Right ventricle myocardium inferior (tissue), 1 donor: Measurements from ENCODE around the gene PPP2R5C. TPM values are rescaled to one million over a fixed set of nuclear protein-coding genes. Genes with fewer than 3 reads are reported as not detected.
"Not testable (repeated sequence)": the region's sequence is repeated elsewhere in the genome, so short reads cannot be mapped to it uniquely, and the experiment has no call there.

ENCODE experiments used
- ATAC-seq: fragments of 200-7000 bp; cut with Tn5 transposase; one replicate; pipeline ENCODE4 v1.9.1; 2020; ENCODE audit warnings: mild to moderate bottlenecking, moderate library complexity
- DNase-seq: peaks from one replicate; pipeline ENCODE4 v3.0.0; 2021; ENCODE audit errors: missing footprints
- intact Hi-C: fragments of 100-400 bp; cut with DNase I; formaldehyde crosslinking; loops from one replicate; pipeline ENCODE4 v1.11.0; 2022
- long read RNA-seq: library from polyadenylated mRNA; unstranded; transcript quantifications from one replicate; pipeline ENCODE4 v2.0.0, GENCODE V29; 2021
- total RNA-seq: library from RNA; stranded (reverse); fragmentation: NEBNext Ultra II Directional; extraction: Animal tissue kit (Norgen Biotek cat#: 25700); gene quantifications from one replicate; pipeline ENCODE4 v1.2.1, GENCODE V29; 2021
- donor health status: DM: no; HTN: yes; CAD: no; lungs with severe emphysema.

Gene PPP2R5C
- total RNA-seq, result 199 TPM
- long read RNA-seq, full-length matches to known transcripts, result 36 of 98 reads
- long read RNA-seq, partial matches to known transcripts, result 27 of 98 reads
- long read RNA-seq, other reads (novel, unspliced or antisense), result 35 of 98 reads

DNA sequence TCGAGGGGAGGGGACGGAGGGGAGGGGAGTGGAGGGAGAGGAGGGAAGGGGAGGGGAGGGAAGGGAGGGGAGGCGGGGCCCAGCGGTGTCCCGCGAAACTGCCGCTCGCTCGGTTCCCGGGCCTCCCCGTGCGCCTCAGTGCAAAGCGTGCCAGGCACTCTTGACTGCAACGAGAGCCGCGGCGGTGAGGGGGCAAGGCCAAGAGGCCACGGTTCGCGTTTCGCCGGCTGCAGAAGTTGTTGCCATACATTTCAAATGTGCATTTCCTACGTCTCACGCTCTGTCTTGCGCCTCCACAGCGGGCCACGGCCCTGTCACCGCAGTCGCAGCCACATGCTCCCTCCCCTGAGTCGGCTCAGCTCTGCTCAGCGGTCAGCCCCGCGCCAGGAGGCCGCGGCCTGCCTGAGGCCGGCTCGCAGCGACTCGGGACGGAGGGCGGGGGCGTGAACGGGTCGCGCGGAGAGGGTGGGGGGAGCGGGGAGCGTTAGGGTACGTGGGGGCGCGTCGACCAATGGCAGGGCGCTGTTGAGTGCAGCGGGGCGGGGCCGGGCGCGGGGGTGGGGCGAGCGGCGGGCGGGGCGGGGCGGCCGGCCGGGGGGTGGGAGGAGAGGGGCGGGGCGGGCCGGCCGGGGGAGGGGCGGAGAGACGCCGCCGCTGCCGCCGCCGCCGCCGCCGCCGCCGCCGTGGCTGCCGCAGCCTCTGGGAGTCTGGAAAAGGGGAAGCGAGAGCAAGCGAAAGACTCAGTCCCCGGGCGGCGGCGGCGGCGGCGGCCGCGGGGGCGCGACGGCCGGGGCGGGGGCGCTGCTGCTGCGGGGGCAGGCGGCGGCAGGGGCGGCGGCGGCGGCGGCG is at the start of gene PPP2R5C:
PPP2R5C (plus strand) TSS at position 678 of the 849 bp plus-strand sequence. CDS start 185 bp downstream, outside the sequence.
- ATAC-seq (peak; percentile 89), DNase-seq (peak; percentile 96)
- intact Hi-C loops, result loop anchor here (1.0 to 5.0 kb wide), 6 partner anchors 54 to 556 kb away; partner anchors contain the start of genes DYNC1H1, HSP90AA1 and ZNF839

DNA sequence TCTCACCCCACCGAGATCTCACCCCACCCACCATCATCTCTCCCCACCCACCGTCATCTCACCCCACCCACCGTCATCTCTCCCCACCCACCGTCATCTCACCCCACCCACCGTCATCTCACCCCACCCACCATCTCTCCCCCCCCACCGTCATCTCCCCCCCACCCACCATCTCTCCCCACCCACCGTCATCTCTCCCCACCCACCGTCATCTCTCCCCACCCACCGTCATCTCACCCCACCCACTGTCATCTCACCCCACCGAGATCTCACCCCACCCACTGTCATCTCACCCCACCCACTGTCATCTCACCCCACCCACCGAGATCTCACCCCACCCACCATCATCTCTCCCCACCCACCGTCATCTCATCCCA is 49.7 kb upstream of the PPP2R5C start:
- ATAC-seq, DNase-seq, intact Hi-C loops: not testable (repeated sequence)

DNA sequence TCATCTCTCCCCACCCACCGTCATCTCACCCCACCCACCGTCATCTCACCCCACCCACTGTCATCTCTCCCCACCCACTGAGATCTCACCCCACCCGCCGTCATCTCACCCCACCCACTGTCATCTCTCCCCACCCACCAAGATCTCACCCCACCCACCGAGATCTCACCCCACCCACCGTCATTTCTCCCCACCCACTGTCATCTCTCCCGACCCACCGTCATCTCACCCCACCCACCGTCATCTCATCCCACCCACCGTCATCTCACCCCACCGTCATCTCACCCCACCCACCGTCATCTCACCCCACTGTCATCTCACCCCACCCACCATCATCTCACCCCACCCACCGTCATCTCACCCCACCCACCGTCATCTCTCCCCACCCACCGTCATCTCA is 49.2 kb upstream of the PPP2R5C start:
- ATAC-seq, DNase-seq, intact Hi-C loops: not testable (repeated sequence)

DNA sequence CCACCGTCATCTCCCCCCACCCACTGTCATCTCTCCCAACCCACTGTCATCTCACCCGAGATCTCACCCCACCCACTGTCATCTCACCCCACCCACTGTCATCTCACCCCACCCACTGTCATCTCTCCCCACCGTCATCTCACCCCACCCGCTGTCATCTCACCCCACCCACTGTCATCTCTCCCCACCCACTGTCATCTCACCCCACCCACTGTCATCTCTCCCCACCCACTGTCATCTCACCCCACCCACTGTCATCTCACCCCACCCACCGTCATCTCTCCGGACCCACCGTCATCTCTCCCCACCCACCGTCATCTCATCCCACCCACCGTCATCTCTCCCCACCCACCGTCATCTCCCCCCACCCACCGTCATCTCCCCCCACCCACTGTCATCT is 48.4 kb upstream of the PPP2R5C start:
- DNase-seq, intact Hi-C loops, ATAC-seq: not testable (repeated sequence)

DNA sequence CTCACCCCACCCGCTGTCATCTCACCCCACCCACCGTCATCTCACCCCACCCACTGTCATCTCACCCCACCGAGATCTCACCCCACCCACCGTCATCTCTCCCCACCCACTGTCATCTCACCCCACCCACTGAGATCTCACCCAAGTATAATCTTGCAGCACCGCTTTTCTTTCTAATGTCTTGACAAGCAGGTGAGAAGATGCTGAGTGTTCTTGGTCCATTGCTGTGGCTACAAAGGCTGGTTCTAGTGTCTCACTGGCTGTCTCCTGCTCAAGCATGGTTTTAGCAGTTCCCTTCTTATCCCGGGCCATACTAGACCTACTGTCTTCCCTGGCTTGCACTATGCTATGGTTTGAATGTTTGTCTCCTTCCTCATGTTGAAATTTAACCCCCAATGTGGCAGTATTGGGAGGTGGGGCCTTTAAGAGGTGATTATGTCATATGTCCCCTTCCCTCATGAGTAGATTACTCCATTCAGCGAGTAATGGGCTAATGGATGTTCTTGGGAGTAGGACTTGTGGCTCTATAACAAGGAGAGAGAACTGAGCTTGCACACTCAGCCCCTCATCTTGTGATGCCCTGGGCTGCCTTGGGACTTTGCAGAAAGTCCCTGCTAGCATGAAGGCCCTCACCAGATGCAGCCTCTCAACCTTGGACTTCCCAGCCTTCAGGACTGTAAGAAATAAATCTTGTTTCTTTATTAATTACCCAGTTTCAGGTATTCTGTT is 47.7 kb upstream of the PPP2R5C start:
- DNase-seq, result no peak
- intact Hi-C loops, result no loop called here
- no peak for ATAC-seq

DNA sequence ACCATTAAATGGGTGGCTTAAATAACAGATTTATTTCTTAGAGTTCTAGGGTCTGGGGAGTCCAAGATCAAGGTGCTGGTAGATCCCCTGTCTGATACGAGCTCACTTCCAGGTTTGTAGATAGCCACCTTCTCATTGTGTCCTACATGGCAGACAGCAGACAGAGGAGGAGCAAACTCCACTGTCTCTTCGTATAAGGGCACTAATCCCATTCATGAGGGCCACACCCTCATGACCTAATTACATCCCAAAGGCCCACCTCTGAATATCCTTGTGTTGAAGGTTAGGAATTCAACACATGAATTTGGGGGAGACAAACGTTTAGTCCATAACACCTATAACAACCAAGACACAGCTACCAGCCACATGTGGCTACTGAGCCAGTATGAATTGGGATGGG is 47.1 kb upstream of the PPP2R5C start:
- no peak for ATAC-seq
- no peak for DNase-seq
- intact Hi-C loops, result no loop called here

DNA sequence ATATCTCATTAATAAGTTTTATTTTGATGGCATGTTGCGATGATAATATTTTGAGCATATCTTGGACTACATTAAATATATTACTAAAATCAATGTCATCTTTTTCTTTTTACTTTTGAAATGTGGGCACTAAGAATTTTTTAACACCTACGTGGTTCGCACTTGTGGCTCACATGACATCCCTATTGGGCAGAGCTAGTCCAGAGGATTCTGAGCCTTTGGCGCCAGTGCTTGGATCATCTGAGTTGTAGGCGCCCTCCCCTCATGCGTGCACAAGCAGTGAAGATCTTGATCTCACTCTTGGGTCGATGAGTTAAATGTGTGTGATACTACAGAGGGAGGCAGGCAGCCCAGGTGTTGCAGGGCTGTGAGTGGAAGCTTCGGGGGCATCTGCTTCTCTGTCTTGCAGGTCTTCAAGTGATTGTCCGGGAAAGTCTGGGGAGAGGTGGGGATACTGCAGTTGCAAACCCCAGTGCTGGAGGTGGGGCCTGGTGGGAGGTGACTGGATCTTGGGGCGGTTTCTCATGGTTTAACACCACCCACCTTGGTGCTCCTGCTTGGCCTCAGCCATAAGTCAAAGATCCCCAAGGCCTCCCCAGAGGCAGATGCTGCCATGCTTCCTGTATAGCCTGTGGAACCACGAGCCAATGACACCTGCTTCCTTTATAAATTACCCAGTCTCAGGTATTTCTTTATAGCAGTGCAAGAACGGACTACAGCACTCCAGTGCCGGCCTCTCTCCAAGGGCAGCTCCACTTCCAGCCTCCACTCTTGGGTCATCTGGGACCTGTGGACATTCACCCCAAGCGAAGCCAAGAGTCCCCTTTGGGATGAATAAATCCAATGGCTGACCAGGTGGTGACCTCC is 46.1 kb upstream of the PPP2R5C start:
- DNase-seq (no peak), ATAC-seq (no peak)
- intact Hi-C loops, result no loop called here

DNA sequence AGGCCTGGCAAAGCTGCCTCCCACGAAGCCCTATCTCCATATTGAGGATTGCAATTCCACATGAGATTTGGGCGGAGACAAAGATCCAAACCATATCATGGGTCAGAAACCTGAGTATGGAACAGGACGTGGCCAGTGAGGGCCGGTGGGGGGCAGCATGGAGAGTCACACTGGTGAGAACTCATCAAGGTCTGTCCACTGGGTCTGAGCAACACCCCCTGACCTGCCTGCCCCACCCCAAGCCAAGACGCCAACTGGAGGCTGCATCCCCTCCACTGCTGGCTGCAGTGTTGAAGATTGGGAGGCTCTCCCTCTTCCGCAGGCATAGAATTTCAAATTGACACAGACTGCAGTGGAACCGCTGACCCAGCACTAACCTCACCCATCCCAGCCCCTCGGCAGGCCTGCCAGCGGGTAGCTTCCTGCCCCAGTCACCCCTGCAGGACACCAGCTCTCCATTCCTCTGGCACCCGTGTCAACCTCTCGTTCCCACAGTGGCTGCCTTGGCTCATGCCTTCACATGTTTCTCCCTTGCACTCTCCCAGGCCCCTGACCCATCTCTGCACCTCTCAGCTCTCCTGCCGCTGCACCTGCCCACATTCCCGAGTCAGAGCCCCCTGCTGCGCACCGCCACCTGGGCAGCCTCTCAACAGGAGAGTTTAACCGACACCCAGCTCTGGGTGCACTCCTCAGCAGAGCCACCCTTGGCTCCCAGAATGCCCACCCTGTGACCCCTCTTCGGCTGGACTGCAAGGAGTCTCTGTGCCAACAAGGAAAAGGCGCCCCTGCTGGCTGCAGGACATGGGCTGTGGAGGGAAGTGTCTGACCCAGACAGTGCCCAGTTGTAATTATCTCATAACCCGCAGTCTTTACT is 45.2 kb upstream of the PPP2R5C start:
- intact Hi-C loops, result no loop called here
- ATAC-seq, result no peak

DNA sequence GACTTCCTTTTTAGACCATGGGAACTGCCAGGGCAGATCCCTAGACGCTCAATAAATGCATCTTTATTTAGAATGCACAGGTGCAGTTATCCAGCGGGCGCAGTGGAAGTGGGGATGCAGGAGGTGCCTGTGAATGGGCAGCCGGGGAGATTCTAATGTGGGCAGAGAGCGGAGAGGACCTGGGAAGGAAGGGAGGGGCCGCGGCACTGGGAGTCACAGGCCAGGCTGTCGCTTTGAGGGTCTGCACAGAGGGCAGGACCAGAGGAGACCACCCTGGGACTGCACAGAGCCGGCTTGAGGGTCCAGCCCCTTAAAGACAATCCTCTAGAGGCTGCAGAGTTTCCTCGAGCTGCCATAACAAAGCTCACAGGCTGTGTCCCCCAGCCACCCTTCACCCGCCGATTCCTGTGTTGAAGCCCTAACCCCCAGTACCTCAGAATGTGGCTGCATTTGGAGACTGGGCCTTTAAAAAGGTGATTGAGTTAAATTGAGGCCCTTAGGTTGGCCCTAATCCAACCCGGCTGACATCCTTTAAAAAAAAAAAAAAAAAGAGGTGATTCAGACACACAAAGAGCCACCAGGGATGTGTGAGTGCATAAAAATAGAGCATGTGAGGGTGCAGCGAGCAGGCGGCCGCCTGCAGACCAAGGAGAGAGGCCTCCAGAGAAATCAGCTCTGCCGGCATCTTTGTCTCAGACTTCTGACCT is 44.4 kb upstream of the PPP2R5C start:
- ATAC-seq (no peak), DNase-seq (no peak)
- intact Hi-C loops, result no loop called here

More for the DNA sequence above, 45.2 kb upstream of the PPP2R5C start:
- DNase-seq, result no peak

DNA sequence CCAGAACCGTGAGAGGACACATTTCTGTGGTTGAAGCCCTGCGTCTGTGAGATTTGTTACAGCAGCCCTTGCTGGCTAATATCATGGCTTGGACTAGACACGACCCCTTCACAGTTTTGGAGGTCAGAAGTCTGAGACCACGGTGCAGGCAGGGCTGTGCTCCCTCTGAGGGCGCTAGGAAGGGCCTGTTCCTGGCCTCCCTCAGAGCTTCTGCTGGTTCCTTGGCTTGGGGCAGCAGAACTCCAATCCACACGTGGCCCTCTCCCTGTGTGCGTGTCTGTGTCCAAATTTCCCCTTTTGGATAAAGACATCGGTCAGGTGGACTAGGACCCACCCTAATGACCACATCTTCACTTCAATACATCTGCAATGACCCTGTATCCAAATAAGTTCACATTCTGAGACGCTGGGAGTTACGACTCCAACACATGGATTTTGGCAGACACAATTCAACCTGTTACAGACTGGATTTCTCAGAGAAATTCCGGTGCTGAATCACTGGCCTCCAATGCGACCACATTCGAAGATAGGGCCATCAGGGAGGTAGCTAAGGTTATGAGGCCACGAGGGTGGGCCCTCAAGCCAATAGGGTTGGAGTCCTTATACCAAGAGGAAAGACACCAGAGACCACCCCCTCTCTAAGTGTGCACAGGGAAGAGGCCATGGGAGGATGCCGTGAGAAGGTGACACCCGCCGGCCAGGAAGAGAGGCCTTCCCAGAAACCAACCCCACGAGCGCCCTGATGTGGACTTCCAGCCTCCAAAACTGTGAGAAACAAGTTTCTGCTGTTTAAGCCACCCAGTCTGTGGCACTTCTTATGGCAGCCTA is 43.6 kb upstream of the PPP2R5C start:
- no peak for ATAC-seq
- DNase-seq, result no peak
- intact Hi-C loops, result no loop called here

DNA sequence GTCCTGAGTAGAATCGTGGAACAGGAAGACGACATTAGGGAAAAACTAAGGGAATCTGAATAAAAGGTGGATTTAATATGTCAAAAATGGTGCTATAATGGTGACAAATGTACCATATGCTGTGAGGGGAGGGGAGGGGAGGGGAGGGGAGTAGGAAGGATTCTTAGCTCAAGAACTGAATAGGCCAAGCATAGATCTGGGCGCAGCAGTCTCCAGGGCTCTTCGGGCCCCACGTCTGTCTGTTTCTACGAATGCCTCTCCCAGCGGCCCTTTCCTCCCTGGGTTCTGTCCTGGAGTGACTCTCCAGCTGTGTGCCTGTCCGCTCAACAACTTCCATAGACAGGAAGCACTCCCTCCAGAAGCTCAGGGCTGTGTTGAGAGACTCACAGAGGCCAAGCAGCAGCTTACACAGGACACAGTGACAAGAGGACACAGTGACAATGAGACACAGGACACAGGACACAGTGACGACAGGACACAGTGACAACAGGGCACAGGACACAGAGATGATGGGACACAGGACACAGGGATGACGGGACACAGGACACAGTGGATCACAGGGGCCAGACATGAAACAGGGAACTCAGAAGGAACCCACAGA is 42.4 kb upstream of the PPP2R5C start:
- DNase-seq (no peak), ATAC-seq (peak; percentile 86)
- intact Hi-C loops, result no loop called here

DNA sequence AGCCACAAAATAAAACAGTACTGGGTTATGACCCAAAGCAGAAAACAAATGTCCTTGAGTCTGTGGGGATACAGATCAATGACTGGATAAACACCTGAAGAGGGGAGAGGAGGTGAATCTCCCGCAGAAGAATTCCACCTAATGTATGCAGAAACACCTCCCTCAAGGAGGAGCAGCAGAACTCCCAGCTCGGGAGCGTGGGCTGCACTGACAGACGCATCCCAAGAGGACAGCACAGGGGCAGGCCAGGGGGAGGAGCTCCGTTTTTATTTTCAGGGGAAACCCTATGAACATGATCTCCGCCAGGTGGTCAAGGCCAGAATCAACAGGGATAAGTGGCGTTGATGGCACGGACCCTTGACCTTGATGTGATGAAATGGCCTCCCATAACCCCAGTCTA is 41.8 kb upstream of the PPP2R5C start:
- ATAC-seq, result peak; percentile 56
- intact Hi-C loops, result no loop called here
- no peak for DNase-seq

DNA sequence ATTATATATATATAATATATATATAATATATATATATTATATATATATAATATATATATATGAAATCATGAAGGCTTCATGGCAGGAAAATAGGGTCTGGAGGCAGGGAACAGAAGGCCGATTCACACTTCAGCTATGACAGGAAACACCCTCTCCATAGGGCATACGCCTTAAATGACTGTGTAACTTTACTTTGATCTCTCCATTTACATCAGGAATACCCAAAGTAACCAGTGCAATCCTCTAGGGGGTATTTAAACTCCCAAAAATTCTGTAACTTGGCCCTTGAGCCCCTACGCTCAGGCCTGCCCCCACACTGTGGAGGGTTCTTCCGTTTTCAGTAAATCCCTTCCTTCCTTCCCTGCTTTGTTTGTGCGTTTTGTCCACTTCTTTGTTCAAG is 40.4 kb upstream of the PPP2R5C start:
- no peak for DNase-seq
- ATAC-seq, result no peak
- intact Hi-C loops, result no loop called here

DNA sequence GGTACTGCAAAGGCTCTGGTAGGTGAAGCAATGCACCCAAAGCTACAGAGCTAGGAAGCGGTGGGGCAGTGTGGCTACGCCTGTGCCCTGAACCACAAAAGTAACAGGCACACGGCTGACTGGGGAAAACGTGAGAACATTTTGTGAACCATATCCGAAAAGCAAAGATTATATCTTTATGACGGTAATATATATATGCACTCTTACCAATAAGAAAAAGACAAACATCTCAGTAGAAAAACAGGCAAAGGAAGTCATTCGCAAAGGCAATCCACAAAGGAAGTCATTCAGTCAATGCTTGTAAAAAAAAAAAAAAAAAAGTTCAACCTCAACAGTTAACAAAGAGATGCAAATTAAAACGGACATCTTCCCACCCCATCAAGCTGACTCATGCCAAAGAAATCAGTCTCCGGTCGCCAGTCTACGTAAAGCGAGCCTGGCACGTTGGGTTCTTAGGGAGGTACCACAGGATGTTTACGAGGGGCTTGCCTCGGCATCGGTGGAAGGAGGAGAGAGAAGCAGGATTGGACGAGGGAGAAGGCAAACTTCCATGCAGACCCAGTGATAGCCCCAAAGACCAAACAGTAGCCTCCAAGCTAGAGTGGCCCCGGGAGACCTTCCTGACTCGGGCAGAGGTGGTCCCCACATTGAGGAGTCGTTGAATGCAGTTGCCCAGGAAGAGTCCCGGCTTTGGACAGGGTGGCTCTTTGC is 39.4 kb upstream of the PPP2R5C start:
- ATAC-seq, result no peak
- intact Hi-C loops, result no loop called here
- no peak for DNase-seq

DNA sequence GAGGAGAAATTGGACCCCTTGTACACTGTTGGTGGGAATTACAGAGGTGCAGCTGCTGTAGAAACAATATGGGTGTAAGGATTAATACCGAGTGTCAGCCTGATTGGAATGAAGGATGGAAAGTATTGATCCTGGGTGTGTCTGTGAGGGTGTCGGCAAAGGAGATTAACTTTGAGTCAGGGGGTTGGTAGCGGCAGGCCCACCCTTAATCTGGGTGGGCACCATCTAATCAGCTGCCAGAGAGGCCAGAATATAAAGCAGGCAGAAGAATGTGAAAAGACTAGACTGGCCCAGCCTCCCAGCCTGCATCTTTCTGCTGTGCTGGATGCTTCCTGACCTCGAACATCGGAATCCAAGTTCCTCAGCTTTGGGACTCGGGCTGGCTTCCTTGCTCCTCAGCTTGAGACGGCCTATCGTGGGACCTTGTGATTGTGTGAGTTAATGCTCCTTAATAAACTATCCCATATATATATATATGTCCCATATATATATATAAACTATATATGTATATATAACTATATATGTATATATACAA is 38.4 kb upstream of the PPP2R5C start:
- intact Hi-C loops, result no loop called here

More for the DNA sequence above, 38.4 kb upstream of the PPP2R5C start:
- no peak for ATAC-seq
- DNase-seq, result no peak
